Thyroid gland (tissue), 4 donors: ENCODE results near the gene NTNG1.

ENCODE experiments used
- POLR2A ChIP-seq, 2 donors: fragments of 450-650 bp; IDR thresholded peaks; one replicate each; pipeline ENCODE4 v1.6.1; 2017; ENCODE audit warnings: antibody characterized with exemption in 2 of 2, mild to moderate bottlenecking in 2 of 2, moderate library complexity in 1 of 2
- TF ChIP-seq, protein P1 (sequence below), 6 experiments: fragments of 200-600 bp in 3 of 6; fragments of 450-650 bp in 3 of 6; sonication (generic) in 3 of 6; IDR thresholded peaks; one replicate each; pipeline ENCODE4 v1.5.1; 2016 to 2019; ENCODE audit warnings: antibody characterized with exemption in 6 of 6, mild to moderate bottlenecking in 2 of 6, inconsistent platforms in 1 of 6, moderate library complexity in 1 of 6

DNA sequence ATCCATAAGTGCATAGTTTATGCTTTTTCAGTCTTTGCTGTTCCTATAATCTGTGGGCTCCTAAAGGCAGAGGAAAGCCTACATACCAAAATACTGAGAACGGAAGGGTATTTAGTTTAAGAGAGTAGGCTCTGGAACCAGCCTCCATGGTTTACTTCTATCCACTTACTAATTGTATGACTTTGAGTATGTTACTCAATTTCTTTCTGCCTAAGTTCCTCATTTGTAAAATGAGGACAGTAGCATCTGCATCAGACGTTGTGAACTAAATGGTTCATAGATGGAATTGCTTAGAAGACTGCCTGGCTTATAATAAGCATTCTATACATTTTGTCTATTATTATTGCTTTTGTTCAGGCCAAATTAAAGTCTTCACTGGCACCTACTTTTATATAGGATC, 111.0 kb downstream of the NTNG1 start:
- TF ChIP-seq, protein P1, sequence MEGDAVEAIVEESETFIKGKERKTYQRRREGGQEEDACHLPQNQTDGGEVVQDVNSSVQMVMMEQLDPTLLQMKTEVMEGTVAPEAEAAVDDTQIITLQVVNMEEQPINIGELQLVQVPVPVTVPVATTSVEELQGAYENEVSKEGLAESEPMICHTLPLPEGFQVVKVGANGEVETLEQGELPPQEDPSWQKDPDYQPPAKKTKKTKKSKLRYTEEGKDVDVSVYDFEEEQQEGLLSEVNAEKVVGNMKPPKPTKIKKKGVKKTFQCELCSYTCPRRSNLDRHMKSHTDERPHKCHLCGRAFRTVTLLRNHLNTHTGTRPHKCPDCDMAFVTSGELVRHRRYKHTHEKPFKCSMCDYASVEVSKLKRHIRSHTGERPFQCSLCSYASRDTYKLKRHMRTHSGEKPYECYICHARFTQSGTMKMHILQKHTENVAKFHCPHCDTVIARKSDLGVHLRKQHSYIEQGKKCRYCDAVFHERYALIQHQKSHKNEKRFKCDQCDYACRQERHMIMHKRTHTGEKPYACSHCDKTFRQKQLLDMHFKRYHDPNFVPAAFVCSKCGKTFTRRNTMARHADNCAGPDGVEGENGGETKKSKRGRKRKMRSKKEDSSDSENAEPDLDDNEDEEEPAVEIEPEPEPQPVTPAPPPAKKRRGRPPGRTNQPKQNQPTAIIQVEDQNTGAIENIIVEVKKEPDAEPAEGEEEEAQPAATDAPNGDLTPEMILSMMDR (IDR thresholded peaks at IDR 0.05) = no peak
- no peak for TF ChIP-seq POLR2A (IDR thresholded peaks at IDR 0.05)
